H1 (cell line): Measurements from ENCODE around the gene IQCH. TPM values are rescaled to one million over a fixed set of nuclear protein-coding genes. Genes with fewer than 3 reads are reported as not detected.

Experiments
- CTCF ChIA-PET: fragments of 300-600 bp; sonication (Branson Sonifier 250); formaldehyde crosslinking; loops from one replicate; lab custom pipeline; 2021; ENCODE audit not compliant: partially characterized antibody; lab: Charles Lee
- POLR2A ChIA-PET: fragments of 300-600 bp; sonication (Branson Sonifier 250); formaldehyde crosslinking; loops from one replicate; lab custom pipeline; 2021; ENCODE audit warnings: inconsistent platforms; ENCODE audit not compliant: partially characterized antibody; lab: Charles Lee
- DNase-seq, 2 experiments: peaks; one replicate each; pipeline versions ENCODE4 v3.0.0 to v3.0.0-alpha.2; 2010 to 2022; ENCODE audit warnings: low spot score in 2 of 2, low read depth in 1 of 2, mixed read lengths in 1 of 2
- FAIRE-seq: peaks from 2 replicates; lab custom pipeline; 2011; peaks lifted over from hg19 to GRCh38; lab: Jason Lieb, UNC
- H2AFZ ChIP-seq: 2 replicates; pipeline ENCODE4 v1.8.1; 2012; ENCODE audit warnings: low read length, inconsistent platforms
- H2AK5ac ChIP-seq: 2 replicates; pipeline ENCODE4 v1.6.1; 2013; ENCODE audit warnings: low read depth, low read length
- H2BK120ac ChIP-seq: replicated peaks from 2 replicates; pipeline ENCODE3; 2013; ENCODE audit warnings: low read depth, low read length, inconsistent platforms
- H2BK12ac ChIP-seq: 2 replicates; pipeline ENCODE4 v1.6.1; 2013; ENCODE audit warnings: low read depth, low read length
- H2BK15ac ChIP-seq: 2 replicates; pipeline ENCODE4 v1.6.1; 2013; ENCODE audit warnings: low read length
- H2BK20ac ChIP-seq: 2 replicates; pipeline ENCODE4 v1.6.1; 2013; ENCODE audit warnings: low read length
- H2BK5ac ChIP-seq: 2 replicates; pipeline ENCODE4 v1.6.1; 2013; ENCODE audit warnings: low read depth, low read length
- H3K14ac ChIP-seq: 2 replicates; pipeline ENCODE4 v1.6.1; 2013; ENCODE audit warnings: inconsistent platforms; ENCODE audit not compliant: insufficient read length
- H3K18ac ChIP-seq: 2 replicates; pipeline ENCODE4 v1.6.1; 2013; ENCODE audit warnings: low read length; ENCODE audit errors: extremely low read depth
- H3K23ac ChIP-seq: 2 replicates; pipeline ENCODE4 v1.6.1; 2013; ENCODE audit warnings: inconsistent platforms; ENCODE audit not compliant: insufficient read length
- H3K23me2 ChIP-seq: 2 replicates; pipeline ENCODE4 v1.6.1; 2013; ENCODE audit warnings: low read depth, low read length
- H3K27ac ChIP-seq: 2 replicates; pipeline ENCODE4 v1.6.1; 2011; ENCODE audit warnings: low read depth, low read length, inconsistent platforms
- H3K27me3 ChIP-seq, 4 experiments: replicated peaks in 1 of 4; 1 replicate in 1 of 4; 2 replicates in 3 of 4; pipeline versions ENCODE4 v1.6.1 to v1.8.1; 2011 to 2013; ENCODE audit warnings: low read length in 3 of 4, mild to moderate bottlenecking in 3 of 4, inconsistent platforms in 2 of 4, mixed read lengths in 2 of 4, moderate library complexity in 1 of 4; ENCODE audit not compliant: control insufficient read depth in 3 of 4, insufficient read depth in 3 of 4; ENCODE audit errors: extremely low read depth in 1 of 4
- H3K36me3 ChIP-seq, 4 experiments: 2 replicates each; pipeline versions ENCODE4 v1.6.1 to v1.8.1; 2011 to 2013; ENCODE audit warnings: mild to moderate bottlenecking in 4 of 4, low read length in 3 of 4, moderate library complexity in 2 of 4, control low read depth in 1 of 4, inconsistent platforms in 1 of 4; ENCODE audit not compliant: insufficient read depth in 4 of 4, control insufficient read depth in 2 of 4
- H3K4ac ChIP-seq: replicated peaks from 2 replicates; pipeline ENCODE3; 2013; ENCODE audit warnings: low read length, low read depth, mixed read lengths, inconsistent platforms; ENCODE audit not compliant: insufficient read length
- H3K4me1 ChIP-seq, 4 experiments: replicated peaks in 1 of 4; 1 replicate in 1 of 4; 2 replicates in 3 of 4; pipeline versions ENCODE4 v1.6.1 to v1.8.1; 2011 to 2013; ENCODE audit warnings: low read length in 3 of 4, inconsistent platforms in 2 of 4, mixed read lengths in 1 of 4; ENCODE audit not compliant: insufficient read depth in 4 of 4, control insufficient read depth in 3 of 4
- H3K4me2 ChIP-seq, 2 experiments: 2 replicates each; pipeline versions ENCODE4 v1.6.1 to v1.8.1; 2011 to 2013; ENCODE audit warnings: low read depth in 2 of 2, low read length in 2 of 2, control low read depth in 1 of 2, inconsistent platforms in 1 of 2, mild to moderate bottlenecking in 1 of 2; ENCODE audit not compliant: insufficient read depth in 1 of 2
- H3K4me3 ChIP-seq, 4 experiments: fragments of 200-600, 300-600 bp in 1 of 4; sonication (generic), shearing (Covaris generic), sonication (Bioruptor Twin) in 1 of 4; 2 replicates each; pipeline versions ENCODE4 v1.5.1 to v1.8.1; 2011 to 2016; ENCODE audit warnings: low read length in 4 of 4, low read depth in 3 of 4, control low read depth in 2 of 4, inconsistent platforms in 2 of 4, mild to moderate bottlenecking in 2 of 4, mixed read lengths in 1 of 4, moderate library complexity in 1 of 4; ENCODE audit not compliant: insufficient read depth in 2 of 4; ENCODE audit errors: extremely low read depth in 1 of 4
- H3K56ac ChIP-seq: replicated peaks from 2 replicates; pipeline ENCODE3; 2013; ENCODE audit warnings: low read depth, mild to moderate bottlenecking, mixed read lengths, low read length, inconsistent platforms; ENCODE audit not compliant: insufficient read length
- H3K79me1 ChIP-seq: 2 replicates; pipeline ENCODE4 v1.6.1; 2013; ENCODE audit warnings: low read depth, low read length, control low read depth
- H3K79me2 ChIP-seq, 2 experiments: 2 replicates each; pipeline versions ENCODE4 v1.6.1 to v1.8.1; 2012 to 2013; ENCODE audit warnings: low read length in 2 of 2, mild to moderate bottlenecking in 2 of 2, inconsistent platforms in 1 of 2; ENCODE audit not compliant: insufficient read depth in 2 of 2, control insufficient read depth in 1 of 2
- H3K9ac ChIP-seq, 4 experiments: replicated peaks in 1 of 4; 1 replicate in 1 of 4; 2 replicates in 3 of 4; pipeline versions ENCODE4 v1.6.1 to v1.8.1; 2011 to 2013; ENCODE audit warnings: low read depth in 3 of 4, low read length in 3 of 4, control low read depth in 2 of 4, mild to moderate bottlenecking in 2 of 4, moderate library complexity in 2 of 4, inconsistent platforms in 1 of 4; ENCODE audit errors: extremely low read depth in 1 of 4
- H3K9me3 ChIP-seq, 2 experiments: 2 replicates each; pipeline versions ENCODE4 v1.6.1 to v1.8.1; 2012 to 2013; ENCODE audit warnings: mild to moderate bottlenecking in 2 of 2, moderate library complexity in 2 of 2, control low read depth in 1 of 2, inconsistent platforms in 1 of 2, low read depth in 1 of 2, low read length in 1 of 2, mixed read lengths in 1 of 2; ENCODE audit not compliant: insufficient read depth in 2 of 2
- H4K20me1 ChIP-seq, 2 experiments: replicated peaks in 1 of 2; 2 replicates each; pipeline versions ENCODE3 to v1.8.1; 2011 to 2013; ENCODE audit warnings: inconsistent platforms in 2 of 2, low read length in 2 of 2, mild to moderate bottlenecking in 1 of 2; ENCODE audit not compliant: insufficient read depth in 2 of 2, control insufficient read depth in 1 of 2
- H4K5ac ChIP-seq: 2 replicates; pipeline ENCODE4 v1.6.1; 2013; ENCODE audit warnings: low read length, low read depth, mixed read lengths, inconsistent platforms; ENCODE audit not compliant: insufficient read length
- H4K8ac ChIP-seq: 2 replicates; pipeline ENCODE4 v1.8.0; 2013; ENCODE audit warnings: mild to moderate bottlenecking, moderate library complexity, low read length, inconsistent platforms; ENCODE audit not compliant: insufficient read depth; ENCODE audit errors: extremely low read depth
- H4K91ac ChIP-seq: replicated peaks from 2 replicates; pipeline ENCODE3; 2013; ENCODE audit warnings: low read length, mixed read lengths, inconsistent platforms; ENCODE audit not compliant: insufficient read length
- E2F6 ChIP-seq: IDR thresholded peaks from 2 replicates; pipeline ENCODE4 v1.6.1; 2012; ENCODE audit warnings: inconsistent platforms
- EP300 ChIP-seq, 2 experiments: IDR thresholded peaks; 1 replicate in 1 of 2; 2 replicates in 1 of 2; pipeline ENCODE4 v1.6.1; 2011 to 2012; ENCODE audit warnings: low read depth in 2 of 2, low read length in 2 of 2, mild to moderate bottlenecking in 2 of 2, borderline replicate concordance in 1 of 2, inconsistent platforms in 1 of 2, moderate library complexity in 1 of 2
- EZH2 ChIP-seq: fragments of 200-600 bp; sonication (generic); IDR thresholded peaks from 2 replicates; pipeline ENCODE4 v1.7.1; 2012; ENCODE audit warnings: low read depth, mild to moderate bottlenecking, moderate library complexity, low read length, inconsistent platforms; ENCODE audit not compliant: severe bottlenecking
- KDM1A ChIP-seq: fragments of 200-600, 300-600 bp; sonication (generic); IDR thresholded peaks from 2 replicates; pipeline ENCODE4 v1.7.1; 2016; ENCODE audit warnings: mild to moderate bottlenecking, low read length, borderline replicate concordance
- YY1 ChIP-seq: IDR thresholded peaks from 2 replicates; pipeline ENCODE4 v1.6.1; 2011; ENCODE audit warnings: low read depth, mild to moderate bottlenecking, low read length
- WGBS, 2 experiments: shearing (Covaris generic) in 1 of 2; methylation state at CpG; one replicate each; pipeline versions ENCODE4 v1.1.6 to v1.1.7; 2013 to 2015; ENCODE audit warnings: low lambda C conversion rate in 2 of 2, mixed read lengths in 2 of 2, inconsistent platforms in 1 of 2, low coverage in 1 of 2, missing lambda C conversion rate in 1 of 2; ENCODE audit not compliant: insufficient replicate concordance in 2 of 2, insufficient coverage in 1 of 2, insufficient read length in 1 of 2; ENCODE audit errors: extremely low coverage in 1 of 2, missing lambda C conversion rate in 1 of 2; 5-methylcytosine and 5-hydroxymethylcytosine counted together
- polyA plus RNA-seq, 7 experiments: library from polyadenylated mRNA; depleted of rRNA in 3 of 7; stranded (reverse) in 5 of 7; unstranded in 2 of 7; fragments of >200 nt in 5 of 7; fragments of 200-250 nt in 2 of 7; gene quantifications; 1 replicate in 5 of 7; 2 replicates in 1 of 7; 4 replicates in 1 of 7; pipeline versions ENCODE4 v1.2.1 to v1.2.3, GENCODE V29; 2011 to 2013; ENCODE audit warnings: missing spikeins in 2 of 7, mixed read lengths in 2 of 7
- total RNA-seq: library from RNA; stranded (reverse); fragmentation: NEBNext Ultra II Directional; extraction: Animal tissue kit (Norgen Biotek cat#: 25700); gene quantifications from 2 replicates; pipeline ENCODE4 v1.2.1, GENCODE V29; 2021

Gene IQCH
- total and polyA plus RNA-seq, 2 of the 8 experiments (the other 6 are each of a cell fraction or from before 2014, with no cell fraction given) = 0.60 to 1.9 TPM

- H3K27ac ChIP-seq = no peak overlapping the region
- peaks cover 0 to 3% (median 1%) of the 10 kb centered on the region in 4 experiments; a peak in 2 of 7 replicates for H3K4me1 ChIP-seq
- 93% methylated on average over 5 of the region's 5 CpGs; no CpG with 5 or more reads in 1 of the 2 experiments for WGBS, 2 experiments
Measured at GRCh38 chr15:67358391-67358790, 103.8 kb downstream of the IQCH start.

More at GRCh38 chr15:67358391-67358790, 103.8 kb downstream of the IQCH start:
- no peak overlapping the region for H3K4ac ChIP-seq
- no peak overlapping the region for H4K5ac ChIP-seq
- H4K20me1 ChIP-seq = no peaks in the 10 kb centered on the region
- no peaks in the 10 kb centered on the region for H3K36me3 ChIP-seq
- POLR2A ChIA-PET = no interaction called here
- no peak overlapping the region for H3K14ac ChIP-seq
- peaks cover 0 to under 1% of the 10 kb centered on the region in 2 experiments; a peak in 1 of 4 replicates for H3K9me3 ChIP-seq
- H2BK15ac ChIP-seq = no peak overlapping the region
- H3K27me3 ChIP-seq = no peaks in the 10 kb centered on the region
- H2BK5ac ChIP-seq = no peak overlapping the region
- H3K79me1 ChIP-seq = no peaks in the 10 kb centered on the region
- CTCF ChIA-PET = interaction anchor here (0.6 kb wide), 1 partner anchor 10 kb away, joined by 3 read pairs; no protein-coding TSS in a partner anchor
- no peaks in the 10 kb centered on the region for H3K79me2 ChIP-seq
- H3K18ac ChIP-seq = no peak overlapping the region
- no peak overlapping the region for H2BK12ac ChIP-seq
- no peak overlapping the region for H3K56ac ChIP-seq
- DNase-seq = no peak
- no peak overlapping the region for H2BK120ac ChIP-seq
- H3K9ac ChIP-seq = no peak overlapping the region
- H3K4me2 ChIP-seq = no peak overlapping the region
- no peak overlapping the region for H3K4me3 ChIP-seq
- no peak overlapping the region for H2BK20ac ChIP-seq
- TF ChIP-seq KDM1A (no peak), EP300 (IDR thresholded peaks at IDR 0.05; ENCODE audit: borderline replicate concordance in 1 of 2, low read depth in 2 of 2, low read length in 2 of 2) (no peak), YY1 (no peak), E2F6 (no peak), EZH2 (no peak)
- no peak overlapping the region for H4K91ac ChIP-seq
- no peak for FAIRE-seq
- H2AK5ac ChIP-seq = no peak overlapping the region
- no peak overlapping the region for H3K23ac ChIP-seq
- no peak overlapping the region for H2AFZ ChIP-seq
- H3K23me2 ChIP-seq = no peaks in the 10 kb centered on the region
- H4K8ac ChIP-seq = no peak overlapping the region
